ENCODE data around the gene PDE1A. TPM values are rescaled to one million over a fixed set of nuclear protein-coding genes. Genes with fewer than 3 reads are reported as not detected.
"Not testable (repeated sequence)": the region's sequence is repeated elsewhere in the genome, so short reads cannot be mapped to it uniquely, and the experiment has no call there.

Gene PDE1A
- total RNA-seq, 1 donor from 2014 or later = 0.08 TPM

GRCh38 chr2:182283512-182283911 lies 143.3 kb downstream of the PDE1A start:
- Histone ChIP-seq H3K36me3 (ENCODE audit: control insufficient read depth, insufficient read depth, low read length) (no peaks in the 10 kb centered on the region), H3K4me3 (ENCODE audit: low read depth, low read length) (no peak overlapping the region), H3K27me3 (ENCODE audit: control insufficient read depth, insufficient read depth, low read length) (no peaks in the 10 kb centered on the region)
- no peak for TF ChIP-seq CTCF (IDR thresholded peaks at IDR 0.05; ENCODE audit: insufficient read depth, low read length, poor library complexity, severe bottlenecking)
- no peak for DNase-seq (ENCODE audit: low read depth)

- Histone ChIP-seq H3K27me3 (ENCODE audit: control insufficient read depth, insufficient read depth, low read length) (no peaks in the 10 kb centered on the region), H3K4me3 (ENCODE audit: low read depth, low read length) (no peak overlapping the region), H3K36me3 (ENCODE audit: control insufficient read depth, insufficient read depth, low read length) (no peaks in the 10 kb centered on the region)
- TF ChIP-seq CTCF (IDR thresholded peaks at IDR 0.05; ENCODE audit: insufficient read depth, low read length, poor library complexity, severe bottlenecking) = no peak
- DNase-seq (ENCODE audit: low read depth) = no peak
Measured at GRCh38 chr2:182281276-182281675, 145.6 kb downstream of the PDE1A start.

GRCh38 chr2:182280118-182280517 lies 146.7 kb downstream of the PDE1A start:
- H3K36me3 ChIP-seq (ENCODE audit: control insufficient read depth, insufficient read depth, low read length) = no peaks in the 10 kb centered on the region
- no peak for DNase-seq (ENCODE audit: low read depth)
- H3K4me3 ChIP-seq (ENCODE audit: low read depth, low read length) = no peak overlapping the region
- TF ChIP-seq CTCF (IDR thresholded peaks at IDR 0.05; ENCODE audit: insufficient read depth, low read length, poor library complexity, severe bottlenecking) = no peak
- no peaks in the 10 kb centered on the region for H3K27me3 ChIP-seq (ENCODE audit: control insufficient read depth, insufficient read depth, low read length)

GRCh38 chr2:182276662-182277061 lies 150.2 kb downstream of the PDE1A start:
- not testable (repeated sequence) for H3K27me3 ChIP-seq (ENCODE audit: control insufficient read depth, insufficient read depth, low read length)

GRCh38 chr2:182267971-182268370 lies 158.9 kb downstream of the PDE1A start:
- H3K27me3 ChIP-seq (ENCODE audit: control insufficient read depth, insufficient read depth, low read length) = no peaks in the 10 kb centered on the region
- H3K4me3 ChIP-seq (ENCODE audit: low read depth, low read length) = no peak overlapping the region
- no peak for DNase-seq (ENCODE audit: low read depth)
- H3K36me3 ChIP-seq (ENCODE audit: control insufficient read depth, insufficient read depth, low read length) = no peaks in the 10 kb centered on the region
- no peak for TF ChIP-seq CTCF (IDR thresholded peaks at IDR 0.05; ENCODE audit: insufficient read depth, low read length, poor library complexity, severe bottlenecking)

More at GRCh38 chr2:182276662-182277061, 150.2 kb downstream of the PDE1A start:
- not testable (repeated sequence) for H3K4me3 ChIP-seq (ENCODE audit: low read depth, low read length); H3K36me3 ChIP-seq (ENCODE audit: control insufficient read depth, insufficient read depth, low read length); DNase-seq (ENCODE audit: low read depth)

- TF ChIP-seq CTCF (IDR thresholded peaks at IDR 0.05; ENCODE audit: insufficient read depth, low read length, poor library complexity, severe bottlenecking) = no peak
- Histone ChIP-seq H3K36me3 (ENCODE audit: control insufficient read depth, insufficient read depth, low read length) (no peaks in the 10 kb centered on the region), H3K4me3 (ENCODE audit: low read depth, low read length) (no peak overlapping the region), H3K27me3 (ENCODE audit: control insufficient read depth, insufficient read depth, low read length) (no peaks in the 10 kb centered on the region)
- DNase-seq (ENCODE audit: low read depth) = no peak
Measured at GRCh38 chr2:182266909-182267308, 159.9 kb downstream of the PDE1A start.
